PFSK-1 (cell line): ENCODE data around the gene CDK13.

Experiments used
- POLR2AphosphoS5 ChIP-seq: IDR thresholded peaks from 2 replicates; pipeline ENCODE4 v1.6.1; 2012; ENCODE audit warnings: low read depth, mild to moderate bottlenecking, control low read depth, low read length, moderate library complexity
- REST ChIP-seq, 2 experiments: IDR thresholded peaks; 2 replicates each; pipeline versions ENCODE4 v1.6.1 to v1.8.0; 2011 to 2012; ENCODE audit warnings: low read depth in 2 of 2, low read length in 2 of 2, control low read depth in 1 of 2, inconsistent platforms in 1 of 2, mild to moderate bottlenecking in 1 of 2, moderate library complexity in 1 of 2; ENCODE audit not compliant: insufficient read depth in 1 of 2
- SIN3A ChIP-seq: IDR thresholded peaks from 2 replicates; pipeline ENCODE4 v1.6.1; 2012; ENCODE audit warnings: mild to moderate bottlenecking, low read length, moderate library complexity, borderline replicate concordance; ENCODE audit not compliant: insufficient read depth

- TF ChIP-seq POLR2AphosphoS5 (peak; percentile 78), SIN3A (peak; percentile 83; the same call in 1 of the 2 replicates), REST (IDR thresholded peaks at IDR 0.05; ENCODE audit: insufficient read depth in 1 of 2, low read depth in 2 of 2, low read length in 2 of 2) (peak in 1 of 2 experiments; percentile 68; a peak in 2 of 4 replicates)
Observed at GRCh38 chr7:40134428-40135316, 184.6 kb downstream of the CDK13 start, which contains the start of the genes MPLKIP and SUGCT.
